Activated T-cell treated with anti-CD3 and anti-CD28 coated beads, Interleukin-2, amount 50 U/mL, for 72 hours (primary cell): ENCODE measurements around the gene SP100. TPM values are rescaled to one million over a fixed set of nuclear protein-coding genes. Genes with fewer than 3 reads are reported as not detected.
"Not testable (repeated sequence)": the region's sequence is repeated elsewhere in the genome, so short reads cannot be mapped to it uniquely, and the experiment has no call there.

Source experiments
- ATAC-seq, 2 donors: fragments of 150-1000 bp; cut with Tn5 transposase; replicated peaks in 1 of 2; 2 replicates each; pipeline ENCODE4 v1.10.0; 2021; ENCODE audit warnings: moderate library complexity in 2 of 2, mild to moderate bottlenecking in 1 of 2
- DNase-seq, 2 donors: peaks; one replicate each; pipeline ENCODE4 v3.0.0; 2021 to 2022; ENCODE audit warnings: mixed read lengths in 1 of 2
- H3K27ac Mint-ChIP-seq: one replicate; pipeline ENCODE4 v1.8.0; 2022; ENCODE audit warnings: mild to moderate bottlenecking, moderate library complexity, mixed read lengths
- H3K27me3 Mint-ChIP-seq: one replicate; pipeline ENCODE4 v1.8.0; 2022; ENCODE audit warnings: low read depth, mixed read lengths
- H3K36me3 Mint-ChIP-seq, 2 donors: one replicate each; pipeline ENCODE4 v1.8.0; 2022; ENCODE audit warnings: mixed read lengths in 2 of 2, mild to moderate bottlenecking in 1 of 2; ENCODE audit not compliant: insufficient read depth in 2 of 2
- H3K4me1 Mint-ChIP-seq: one replicate; pipeline ENCODE4 v1.8.0; 2022; ENCODE audit warnings: low read depth, mixed read lengths
- H3K4me3 Mint-ChIP-seq, 2 donors: one replicate each; pipeline ENCODE4 v1.8.0; 2022; ENCODE audit warnings: mild to moderate bottlenecking in 2 of 2, mixed read lengths in 2 of 2, moderate library complexity in 2 of 2
- H3K9me3 Mint-ChIP-seq, 2 donors: one replicate each; pipeline ENCODE4 v1.8.0; 2022; ENCODE audit warnings: mixed read lengths in 2 of 2
- total RNA-seq, 2 donors: library from RNA; stranded (reverse); gene quantifications; one replicate each; pipeline ENCODE4 v1.2.3, GENCODE V29; 2022

The SP100 gene
- total RNA-seq, 2 donors from 2014 or later, result 156 to 217 TPM

DNA sequence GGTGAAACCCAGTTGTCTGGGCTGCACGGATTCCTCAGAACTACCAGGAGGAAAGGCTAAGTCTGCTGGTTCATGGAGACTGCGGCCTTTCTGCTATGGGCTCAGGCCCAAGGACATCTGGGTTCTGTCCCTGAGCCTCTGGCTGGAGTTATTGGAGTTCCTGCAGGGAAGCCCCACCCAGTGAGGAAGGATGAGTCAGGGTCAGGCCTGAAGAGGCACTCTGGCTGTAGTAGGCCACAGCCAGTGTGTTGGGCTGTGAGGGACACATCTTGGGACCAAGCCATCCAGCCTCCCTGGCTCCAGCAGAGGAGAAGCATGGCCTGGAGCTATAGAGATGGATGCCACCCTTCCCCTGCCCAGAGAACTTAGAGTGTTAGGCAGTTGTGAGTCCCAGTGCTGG, 75.2 kb downstream of the SP100 start:
- Mint-ChIP-seq H3K9me3 (peaks cover 14% of the 10 kb centered on the region in 2 donors), H3K36me3 (peaks cover 35 to 64% of the 10 kb centered on the region in 2 donors)
- not testable (repeated sequence) for H3K4me1 Mint-ChIP-seq, H3K27me3 Mint-ChIP-seq, H3K4me3 Mint-ChIP-seq, ATAC-seq, DNase-seq, H3K27ac Mint-ChIP-seq

DNA sequence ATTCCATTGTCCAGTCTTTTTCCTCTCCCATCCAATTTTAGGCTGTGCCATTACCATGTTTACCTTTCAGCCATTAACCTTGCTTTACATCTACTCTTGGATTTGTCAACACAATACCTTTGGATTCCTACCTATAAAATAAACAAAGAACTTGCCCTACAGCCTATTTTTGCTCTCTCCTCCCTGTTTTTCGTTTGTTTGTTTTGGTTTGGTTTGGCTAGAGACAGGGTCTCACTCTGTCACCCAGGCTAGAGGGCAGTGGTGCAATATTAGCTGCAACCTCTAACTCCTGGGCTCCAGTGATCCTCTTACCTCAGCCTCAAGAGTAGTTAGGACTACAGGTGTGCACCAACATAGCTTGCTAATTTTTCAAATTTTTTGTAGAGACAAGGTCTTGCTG, 76.1 kb downstream of the SP100 start:
- H3K36me3 Mint-ChIP-seq, result peaks cover 32 to 60% of the 10 kb centered on the region in 2 donors
- H3K27ac Mint-ChIP-seq, result peak overlapping the region; percentile 52
- no peak for ATAC-seq
- no peak for DNase-seq
- H3K4me1 Mint-ChIP-seq, result peaks cover 6% of the 10 kb centered on the region
- H3K4me3 Mint-ChIP-seq, result no peak overlapping the region
- H3K27me3 Mint-ChIP-seq, result no peaks in the 10 kb centered on the region
- H3K9me3 Mint-ChIP-seq, result peaks cover 11 to 14% of the 10 kb centered on the region in 2 donors

DNA sequence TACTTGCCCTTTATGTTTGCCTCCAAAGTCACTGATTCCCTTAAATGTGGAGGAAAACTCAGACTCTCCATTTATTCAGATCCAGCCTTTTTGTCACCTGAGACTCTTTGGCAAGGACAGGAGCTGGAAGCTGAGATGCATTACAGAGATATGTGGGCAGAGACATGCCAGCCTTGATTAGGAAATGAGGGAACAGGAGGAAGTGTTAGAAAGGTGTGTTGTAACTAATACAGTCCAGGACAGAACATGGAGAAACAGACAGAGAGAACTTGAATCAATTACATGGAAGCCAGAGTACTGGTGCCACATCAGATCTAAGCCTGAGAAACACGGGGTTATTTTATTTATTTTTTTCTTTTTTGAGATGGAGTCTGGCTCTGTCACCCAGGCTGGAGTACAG, 79.0 kb downstream of the SP100 start:
- Mint-ChIP-seq H3K27me3 (no peaks in the 10 kb centered on the region), H3K4me3 (no peak overlapping the region), H3K4me1 (peaks cover 8% of the 10 kb centered on the region), H3K27ac (peak overlapping the region; percentile 28), H3K36me3 (peaks cover 27 to 46% of the 10 kb centered on the region in 2 donors), H3K9me3 (peaks cover 6% of the 10 kb centered on the region in 2 donors)
- DNase-seq, result no peak
- no peak for ATAC-seq

DNA sequence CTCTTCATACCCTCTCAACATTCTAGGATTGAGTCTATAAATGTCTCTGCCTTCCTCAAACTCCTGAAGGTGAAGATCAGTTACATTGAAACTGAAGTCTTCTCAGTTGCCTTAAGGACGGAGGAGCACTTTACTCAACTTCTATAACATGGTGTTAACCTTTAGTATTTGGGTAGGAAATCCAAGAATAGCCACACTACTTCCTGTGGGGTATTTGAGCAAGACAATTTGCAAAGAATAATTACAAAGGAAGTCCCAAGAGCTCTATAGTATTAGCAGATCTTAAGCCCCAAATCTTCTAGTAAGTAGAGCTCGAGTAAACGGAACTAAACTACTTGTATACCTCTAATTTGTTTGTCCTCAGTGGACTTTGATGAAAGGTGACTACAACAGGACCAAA, 80.9 kb downstream of the SP100 start:
- H3K27ac Mint-ChIP-seq, result peak overlapping the region; percentile 96
- DNase-seq (no peak), ATAC-seq (no peak)
- H3K4me1 Mint-ChIP-seq, result peaks cover 8% of the 10 kb centered on the region
- H3K36me3 Mint-ChIP-seq, result peaks cover 21 to 38% of the 10 kb centered on the region in 2 donors
- H3K4me3 Mint-ChIP-seq, result peak overlapping the region in 1 of 2 donors; percentile 49
- no peaks in the 10 kb centered on the region for H3K27me3 Mint-ChIP-seq
- peaks cover 0 to 4% of the 10 kb centered on the region in 2 donors for H3K9me3 Mint-ChIP-seq

DNA sequence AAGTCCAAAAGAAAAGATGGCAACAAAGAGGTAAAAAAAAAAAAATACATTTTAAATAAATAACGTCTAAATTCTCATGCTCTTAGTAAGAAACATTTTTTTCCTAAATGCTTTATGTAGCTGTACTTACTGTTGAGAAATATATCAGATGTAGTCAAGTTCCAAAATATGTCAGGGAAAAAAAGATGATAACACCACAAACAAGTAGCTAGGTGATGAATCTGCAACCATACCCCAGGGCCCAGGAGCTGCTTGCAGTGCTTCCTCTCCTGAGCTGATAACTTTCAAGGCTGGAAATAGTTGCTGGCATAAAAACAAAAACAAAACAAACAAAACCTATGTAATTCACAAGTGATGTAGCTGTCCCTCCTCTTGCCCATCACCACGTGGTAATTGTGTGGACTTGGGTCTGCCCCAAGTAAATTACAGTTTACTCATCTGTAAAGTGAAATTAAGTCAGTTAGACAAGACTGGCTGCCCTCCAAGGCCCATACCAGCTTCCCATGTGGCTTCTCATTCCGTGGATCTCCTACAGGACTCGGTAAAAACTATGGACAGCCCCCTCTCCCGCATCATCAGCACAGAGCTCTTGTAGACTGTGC, 82.6 kb downstream of the SP100 start:
- H3K27me3 Mint-ChIP-seq, result no peaks in the 10 kb centered on the region
- no peak for DNase-seq
- peaks cover 17 to 29% of the 10 kb centered on the region in 2 donors for H3K36me3 Mint-ChIP-seq
- peak; percentile 13 to 20 for ATAC-seq
- no peak overlapping the region for H3K4me3 Mint-ChIP-seq
- peaks cover 22% of the 10 kb centered on the region for H3K4me1 Mint-ChIP-seq
- peaks cover 0 to 4% of the 10 kb centered on the region in 2 donors for H3K9me3 Mint-ChIP-seq
- H3K27ac Mint-ChIP-seq, result no peak overlapping the region

DNA sequence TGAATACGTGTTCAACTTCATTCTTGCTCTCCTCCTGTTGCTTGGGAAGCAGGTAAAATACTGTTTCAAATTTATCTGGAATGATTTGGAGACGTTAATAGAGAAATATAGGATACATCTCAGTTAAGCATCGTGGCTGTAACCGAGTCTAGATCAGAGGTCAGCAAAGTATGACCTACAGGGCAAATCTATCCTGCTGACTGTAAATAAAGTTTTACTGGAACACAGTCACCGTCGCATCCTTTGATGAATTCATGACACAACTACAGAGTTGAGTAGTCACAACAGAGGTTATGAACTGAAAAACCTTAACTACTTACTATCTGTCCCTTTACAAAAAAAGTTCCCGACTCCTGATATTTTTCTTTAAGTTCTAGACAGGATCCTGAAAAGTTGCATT, 86.6 kb downstream of the SP100 start:
- DNase-seq (no peak), ATAC-seq (peak; percentile 43 to 64)
- H3K9me3 Mint-ChIP-seq, result peaks cover 0 to 4% of the 10 kb centered on the region in 2 donors
- peaks cover 30% of the 10 kb centered on the region for H3K4me1 Mint-ChIP-seq
- H3K27me3 Mint-ChIP-seq, result no peaks in the 10 kb centered on the region
- H3K4me3 Mint-ChIP-seq, result no peak overlapping the region
- peaks cover 13 to 21% of the 10 kb centered on the region in 2 donors for H3K36me3 Mint-ChIP-seq
- peak overlapping the region; percentile 51 for H3K27ac Mint-ChIP-seq

DNA sequence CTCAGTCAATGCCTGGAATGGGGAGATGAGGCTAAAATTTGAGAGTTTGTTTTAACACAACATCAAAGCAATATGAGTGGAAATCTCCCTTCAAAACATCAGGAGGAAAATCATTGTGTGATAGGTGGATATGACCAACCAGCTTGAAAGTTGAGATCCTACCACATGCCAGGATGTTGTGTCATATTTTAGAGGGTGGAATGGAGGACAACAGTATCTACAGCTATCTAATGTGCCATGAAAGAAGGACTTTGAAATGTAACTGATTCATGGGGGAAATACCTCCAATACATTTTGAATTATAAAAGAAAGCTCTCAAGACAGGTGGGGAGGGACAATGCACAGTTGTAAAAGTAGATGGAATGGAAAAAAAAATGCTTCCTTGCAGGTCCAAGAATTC, 87.8 kb downstream of the SP100 start:
- peaks cover 0 to 4% of the 10 kb centered on the region in 2 donors for H3K9me3 Mint-ChIP-seq
- no peak for DNase-seq
- no peak overlapping the region for H3K4me3 Mint-ChIP-seq
- no peaks in the 10 kb centered on the region for H3K27me3 Mint-ChIP-seq
- peaks cover 30% of the 10 kb centered on the region for H3K4me1 Mint-ChIP-seq
- H3K36me3 Mint-ChIP-seq, result peaks cover 15 to 21% of the 10 kb centered on the region in 2 donors
- no peak overlapping the region for H3K27ac Mint-ChIP-seq
- no peak for ATAC-seq

DNA sequence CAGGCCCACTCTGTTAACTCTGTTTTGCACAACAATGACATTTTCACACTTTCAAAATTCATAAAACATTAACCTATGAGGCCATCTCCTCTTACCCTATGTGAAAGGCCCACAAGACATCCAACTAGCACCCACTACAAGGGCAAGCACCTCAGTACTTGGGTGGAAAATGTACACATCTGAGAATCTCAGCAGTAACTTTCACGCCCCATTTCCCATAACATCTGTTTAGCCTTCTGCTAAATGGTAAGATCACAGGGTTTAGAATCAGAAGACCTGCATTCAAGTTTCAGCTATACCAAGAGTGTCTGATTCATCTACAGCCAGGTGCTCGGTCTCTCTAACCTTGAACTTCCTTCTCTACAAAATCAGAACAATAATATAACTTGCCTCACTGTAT, 89.2 kb downstream of the SP100 start:
- Mint-ChIP-seq H3K9me3 (peaks cover 2 to 4% of the 10 kb centered on the region in 2 donors), H3K36me3 (peaks cover 13% of the 10 kb centered on the region in 2 donors), H3K4me1 (peaks cover 30% of the 10 kb centered on the region), H3K27me3 (no peaks in the 10 kb centered on the region), H3K4me3 (no peak overlapping the region), H3K27ac (no peak overlapping the region)
- ATAC-seq (peak; percentile 36 to 65), DNase-seq (no peak)

DNA sequence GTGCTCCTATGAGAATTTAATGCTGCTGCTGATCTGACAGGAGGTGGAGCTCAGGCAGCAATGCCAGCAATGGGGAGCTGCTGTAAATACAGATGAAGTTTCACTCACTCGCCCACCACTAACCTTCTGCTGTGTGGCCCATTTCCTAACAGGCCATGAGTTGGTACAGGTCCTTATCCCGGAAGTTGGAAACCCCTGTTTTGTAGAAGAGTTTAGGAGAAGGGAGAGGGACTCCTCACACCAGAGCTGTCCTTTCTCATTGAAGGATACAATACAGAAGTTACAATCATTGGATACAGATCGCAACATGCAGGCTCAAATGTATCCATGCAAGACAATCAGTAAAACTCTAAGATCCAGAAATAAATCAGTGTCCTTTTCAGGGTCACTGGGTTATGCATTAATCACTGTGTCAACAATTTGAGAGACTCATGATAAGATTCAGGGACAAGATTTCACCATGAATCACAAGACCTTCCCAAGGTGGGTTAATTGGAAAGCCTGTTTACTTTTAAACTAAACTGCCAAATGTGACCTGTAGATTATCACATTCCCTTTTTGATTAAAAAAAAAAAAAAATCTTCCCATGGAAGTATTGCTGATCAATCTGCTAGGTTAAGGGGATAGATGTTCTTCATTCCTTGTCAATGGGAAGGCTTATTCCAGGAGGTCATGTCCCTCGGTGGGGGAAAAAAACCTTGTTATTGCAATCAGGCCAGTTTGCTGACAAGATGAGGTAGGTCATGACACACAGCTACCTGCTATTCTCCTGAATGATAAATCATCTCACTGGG, 97.2 kb downstream of the SP100 start:
- no peaks in the 10 kb centered on the region for H3K27me3 Mint-ChIP-seq
- H3K4me1 Mint-ChIP-seq, result no peaks in the 10 kb centered on the region
- H3K9me3 Mint-ChIP-seq, result peaks cover 0 to 2% of the 10 kb centered on the region in 2 donors
- no peak overlapping the region for H3K27ac Mint-ChIP-seq
- peaks cover 7 to 14% of the 10 kb centered on the region in 2 donors for H3K36me3 Mint-ChIP-seq
- no peak for DNase-seq
- no peak for ATAC-seq
- no peak overlapping the region for H3K4me3 Mint-ChIP-seq

DNA sequence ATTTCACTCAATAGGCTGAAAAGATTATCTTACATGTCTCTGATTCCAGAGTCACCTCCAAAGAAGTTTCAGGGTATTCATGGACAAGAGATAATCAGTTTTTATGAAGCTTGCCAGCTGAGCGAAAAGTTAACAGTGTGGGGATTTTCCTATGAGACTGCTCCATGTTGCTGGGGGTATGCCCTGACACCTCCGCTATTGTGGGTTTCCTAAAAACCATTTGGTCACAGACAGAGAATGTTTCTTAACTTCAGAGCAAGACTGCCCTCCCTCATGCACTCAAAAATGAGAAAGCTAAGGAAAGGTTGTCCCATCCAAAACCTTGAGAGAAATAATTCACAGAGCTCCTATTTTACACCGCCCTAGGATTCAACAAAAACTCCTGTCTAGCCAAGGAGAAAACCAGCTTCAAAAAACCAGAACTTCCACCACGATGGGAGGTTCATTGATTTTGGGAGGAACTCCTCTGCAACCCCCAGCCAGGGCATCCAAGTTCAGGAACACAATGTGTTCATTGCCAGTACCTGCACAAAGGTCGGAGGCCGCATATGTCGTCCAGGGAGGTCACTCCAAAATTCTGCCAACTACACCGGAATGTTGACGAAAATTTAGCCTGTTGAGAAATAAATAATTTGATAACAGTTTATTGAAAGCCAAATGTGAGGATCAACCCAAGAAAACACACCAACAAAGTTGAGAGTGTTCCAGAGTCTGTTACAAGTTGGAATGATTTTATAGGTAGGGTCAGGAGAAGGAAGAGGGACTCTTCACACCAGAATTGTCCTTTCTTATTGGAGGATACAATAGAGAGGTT, 104.3 kb downstream of the SP100 start:
- no peak for DNase-seq
- H3K36me3 Mint-ChIP-seq, result peaks cover 27 to 36% of the 10 kb centered on the region in 2 donors
- peaks cover 15 to 22% of the 10 kb centered on the region in 2 donors for H3K9me3 Mint-ChIP-seq
- no peak overlapping the region for H3K27ac Mint-ChIP-seq
- ATAC-seq, result no peak
- H3K27me3 Mint-ChIP-seq, result no peaks in the 10 kb centered on the region
- H3K4me3 Mint-ChIP-seq, result no peak overlapping the region
- no peaks in the 10 kb centered on the region for H3K4me1 Mint-ChIP-seq

DNA sequence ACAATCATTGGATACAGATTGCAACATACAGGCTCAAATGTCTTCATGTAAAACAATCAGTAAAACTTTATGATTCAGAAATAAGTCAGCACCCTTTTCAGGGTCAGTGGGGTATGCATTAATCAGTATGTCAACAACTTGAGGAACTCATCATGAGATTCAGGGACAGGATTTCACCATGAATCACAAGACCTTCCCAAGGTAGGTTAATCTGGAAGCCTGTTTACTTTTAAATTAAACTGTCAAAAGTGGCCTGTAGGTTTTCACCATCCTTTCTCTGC, 104.8 kb downstream of the SP100 start:
- no peak overlapping the region for H3K27ac Mint-ChIP-seq
- no peaks in the 10 kb centered on the region for H3K4me1 Mint-ChIP-seq
- peaks cover 26 to 38% of the 10 kb centered on the region in 2 donors for H3K36me3 Mint-ChIP-seq
- H3K4me3 Mint-ChIP-seq, result no peak overlapping the region
- no peak for DNase-seq
- no peaks in the 10 kb centered on the region for H3K27me3 Mint-ChIP-seq
- ATAC-seq, result no peak
- peaks cover 15 to 22% of the 10 kb centered on the region in 2 donors for H3K9me3 Mint-ChIP-seq

DNA sequence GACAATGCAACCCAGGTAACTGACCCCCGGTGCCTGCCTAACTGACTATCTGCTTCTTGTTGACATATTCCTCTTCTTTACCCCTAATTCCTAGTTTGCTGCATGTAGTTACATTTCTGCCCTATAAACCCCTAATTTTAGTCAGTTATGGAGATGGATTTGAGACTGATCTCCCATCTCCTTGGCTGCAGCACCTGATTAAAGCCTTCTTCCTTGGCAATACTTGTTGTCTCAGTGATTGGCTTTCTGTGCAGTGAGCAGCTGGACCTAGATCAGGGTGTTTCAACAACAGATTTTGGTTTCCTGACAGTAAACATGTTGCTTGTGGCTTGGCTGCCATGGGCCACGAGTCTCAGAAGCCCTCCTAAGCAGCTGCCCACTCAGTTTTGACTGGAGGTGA, 105.4 kb downstream of the SP100 start:
- Mint-ChIP-seq H3K4me3 (no peak overlapping the region), H3K27me3 (no peaks in the 10 kb centered on the region), H3K36me3 (peaks cover 26 to 42% of the 10 kb centered on the region in 2 donors), H3K9me3 (peaks cover 15 to 22% of the 10 kb centered on the region in 2 donors), H3K27ac (no peak overlapping the region), H3K4me1 (no peaks in the 10 kb centered on the region)
- ATAC-seq (no peak), DNase-seq (no peak)

DNA sequence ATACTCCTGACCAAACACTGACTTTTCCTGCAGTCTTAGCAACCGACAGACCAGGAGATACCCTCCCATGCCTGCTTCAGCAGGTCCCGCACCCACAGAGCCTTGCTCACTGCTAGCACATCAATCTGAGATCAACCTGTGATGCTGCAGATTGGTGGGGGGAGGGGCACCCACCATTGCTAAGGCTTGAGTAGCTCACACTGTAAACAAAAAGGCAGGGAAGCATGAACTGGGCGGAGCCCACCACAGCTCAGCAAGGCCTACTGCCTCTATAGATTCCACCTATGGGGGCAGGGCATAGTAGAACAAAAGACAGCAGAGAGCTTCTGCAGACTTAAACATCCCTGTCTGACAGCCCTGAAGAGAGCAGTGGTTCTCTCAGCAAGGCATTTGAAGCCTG, 109.7 kb downstream of the SP100 start:
- peaks cover 30 to 31% of the 10 kb centered on the region in 2 donors for H3K9me3 Mint-ChIP-seq
- no peak overlapping the region for H3K27ac Mint-ChIP-seq
- peaks cover 28 to 60% of the 10 kb centered on the region in 2 donors for H3K36me3 Mint-ChIP-seq
- H3K4me3 Mint-ChIP-seq, result no peak overlapping the region
- no peaks in the 10 kb centered on the region for H3K27me3 Mint-ChIP-seq
- DNase-seq (no peak), ATAC-seq (no peak)
- no peaks in the 10 kb centered on the region for H3K4me1 Mint-ChIP-seq
